ENCODE measurements around the gene NPR2.

DNA sequence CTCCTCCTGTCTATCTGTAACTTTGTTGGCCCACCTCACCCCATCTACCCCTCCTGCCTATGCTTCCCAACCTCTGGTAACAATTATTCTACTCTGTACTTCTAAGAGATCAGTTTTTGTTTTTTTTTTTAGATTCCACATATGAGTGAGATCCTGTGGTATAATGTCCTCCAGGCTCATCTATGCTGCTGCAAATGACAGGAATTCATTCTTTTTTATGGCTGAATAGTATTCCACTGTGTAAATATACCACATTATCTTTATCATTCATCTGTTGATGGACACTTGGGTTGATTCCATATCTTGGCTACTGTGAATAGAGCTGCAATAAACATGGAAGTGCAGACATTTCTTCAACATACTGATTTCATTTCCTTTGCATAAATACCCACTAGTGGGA lies 8.0 kb upstream of the NPR2 start:
- TF ChIP-seq, protein P1, sequence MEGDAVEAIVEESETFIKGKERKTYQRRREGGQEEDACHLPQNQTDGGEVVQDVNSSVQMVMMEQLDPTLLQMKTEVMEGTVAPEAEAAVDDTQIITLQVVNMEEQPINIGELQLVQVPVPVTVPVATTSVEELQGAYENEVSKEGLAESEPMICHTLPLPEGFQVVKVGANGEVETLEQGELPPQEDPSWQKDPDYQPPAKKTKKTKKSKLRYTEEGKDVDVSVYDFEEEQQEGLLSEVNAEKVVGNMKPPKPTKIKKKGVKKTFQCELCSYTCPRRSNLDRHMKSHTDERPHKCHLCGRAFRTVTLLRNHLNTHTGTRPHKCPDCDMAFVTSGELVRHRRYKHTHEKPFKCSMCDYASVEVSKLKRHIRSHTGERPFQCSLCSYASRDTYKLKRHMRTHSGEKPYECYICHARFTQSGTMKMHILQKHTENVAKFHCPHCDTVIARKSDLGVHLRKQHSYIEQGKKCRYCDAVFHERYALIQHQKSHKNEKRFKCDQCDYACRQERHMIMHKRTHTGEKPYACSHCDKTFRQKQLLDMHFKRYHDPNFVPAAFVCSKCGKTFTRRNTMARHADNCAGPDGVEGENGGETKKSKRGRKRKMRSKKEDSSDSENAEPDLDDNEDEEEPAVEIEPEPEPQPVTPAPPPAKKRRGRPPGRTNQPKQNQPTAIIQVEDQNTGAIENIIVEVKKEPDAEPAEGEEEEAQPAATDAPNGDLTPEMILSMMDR (IDR thresholded peaks at IDR 0.05): no peak
- no peak for TF ChIP-seq ZFX (IDR thresholded peaks at IDR 0.05; ENCODE audit: borderline replicate concordance)
